Measurements from ENCODE around the gene VANGL2.

DNA sequence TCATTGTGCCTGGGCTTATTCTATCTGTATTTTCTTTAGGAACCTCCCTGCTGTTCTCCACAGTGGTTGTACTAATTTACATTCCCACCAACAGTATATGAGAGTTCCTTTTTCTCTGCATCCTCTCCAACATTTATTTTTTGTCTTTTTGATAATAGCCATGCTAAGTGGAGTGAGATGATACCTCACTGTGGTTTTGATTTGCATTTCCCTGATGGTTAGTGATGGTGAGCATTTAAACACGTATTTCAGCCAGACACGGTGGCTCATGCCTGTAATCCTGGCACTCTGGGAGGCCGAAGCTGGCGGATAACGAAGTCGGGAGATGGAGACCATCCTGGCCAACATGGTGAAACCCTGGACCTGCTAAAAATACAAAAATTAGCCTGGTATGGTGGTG lies 64.8 kb downstream of the VANGL2 start:
- TF ChIP-seq, protein P1, sequence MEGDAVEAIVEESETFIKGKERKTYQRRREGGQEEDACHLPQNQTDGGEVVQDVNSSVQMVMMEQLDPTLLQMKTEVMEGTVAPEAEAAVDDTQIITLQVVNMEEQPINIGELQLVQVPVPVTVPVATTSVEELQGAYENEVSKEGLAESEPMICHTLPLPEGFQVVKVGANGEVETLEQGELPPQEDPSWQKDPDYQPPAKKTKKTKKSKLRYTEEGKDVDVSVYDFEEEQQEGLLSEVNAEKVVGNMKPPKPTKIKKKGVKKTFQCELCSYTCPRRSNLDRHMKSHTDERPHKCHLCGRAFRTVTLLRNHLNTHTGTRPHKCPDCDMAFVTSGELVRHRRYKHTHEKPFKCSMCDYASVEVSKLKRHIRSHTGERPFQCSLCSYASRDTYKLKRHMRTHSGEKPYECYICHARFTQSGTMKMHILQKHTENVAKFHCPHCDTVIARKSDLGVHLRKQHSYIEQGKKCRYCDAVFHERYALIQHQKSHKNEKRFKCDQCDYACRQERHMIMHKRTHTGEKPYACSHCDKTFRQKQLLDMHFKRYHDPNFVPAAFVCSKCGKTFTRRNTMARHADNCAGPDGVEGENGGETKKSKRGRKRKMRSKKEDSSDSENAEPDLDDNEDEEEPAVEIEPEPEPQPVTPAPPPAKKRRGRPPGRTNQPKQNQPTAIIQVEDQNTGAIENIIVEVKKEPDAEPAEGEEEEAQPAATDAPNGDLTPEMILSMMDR (IDR thresholded peaks at IDR 0.05; ENCODE audit: low read length) = no peak
- no peak for TF ChIP-seq EZH2 (IDR thresholded peaks at IDR 0.05; ENCODE audit: borderline replicate concordance, low read length)

All from OCI-LY1 (cell line).